Retinal pigment epithelial cell (primary cell): ENCODE measurements around the gene EIF2D.

Experiments
- DNase-seq: peaks from one replicate; pipeline ENCODE4 v3.0.0-alpha.2; 2010; ENCODE audit warnings: low read depth
- H3K4me3 ChIP-seq: 2 replicates; pipeline ENCODE4 v1.5.1; 2011; ENCODE audit warnings: mild to moderate bottlenecking, low read length, control low read depth, moderate library complexity
- TF ChIP-seq, protein P1 (sequence below): conservative IDR thresholded peaks from 2 replicates; pipeline ENCODE4 v1.5.1; 2011; ENCODE audit warnings: low read depth, low read length, control low read depth, inconsistent platforms

EIF2D gene

DNA sequence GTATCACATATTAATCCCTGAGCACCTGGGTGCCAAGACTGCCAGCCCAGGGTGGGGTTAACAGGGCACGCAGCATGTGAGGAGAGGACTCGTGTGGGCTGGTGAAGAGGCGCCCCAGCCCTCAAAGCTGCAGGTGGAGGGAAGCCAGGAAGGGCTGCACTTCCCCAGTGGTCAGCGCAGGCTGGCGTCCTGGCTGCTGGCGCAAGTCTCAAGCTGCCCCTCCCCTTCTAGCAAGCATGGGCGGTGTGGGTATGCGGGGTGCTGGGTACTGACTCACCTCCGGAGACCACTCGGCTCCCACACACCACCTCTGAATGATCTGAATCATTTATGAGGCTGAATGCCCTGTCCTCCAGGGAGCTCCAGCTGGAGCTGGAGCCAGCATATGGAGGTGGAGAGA lies 44.0 kb downstream of the EIF2D start:
- no peak overlapping the region for H3K4me3 ChIP-seq
- TF ChIP-seq, protein P1, sequence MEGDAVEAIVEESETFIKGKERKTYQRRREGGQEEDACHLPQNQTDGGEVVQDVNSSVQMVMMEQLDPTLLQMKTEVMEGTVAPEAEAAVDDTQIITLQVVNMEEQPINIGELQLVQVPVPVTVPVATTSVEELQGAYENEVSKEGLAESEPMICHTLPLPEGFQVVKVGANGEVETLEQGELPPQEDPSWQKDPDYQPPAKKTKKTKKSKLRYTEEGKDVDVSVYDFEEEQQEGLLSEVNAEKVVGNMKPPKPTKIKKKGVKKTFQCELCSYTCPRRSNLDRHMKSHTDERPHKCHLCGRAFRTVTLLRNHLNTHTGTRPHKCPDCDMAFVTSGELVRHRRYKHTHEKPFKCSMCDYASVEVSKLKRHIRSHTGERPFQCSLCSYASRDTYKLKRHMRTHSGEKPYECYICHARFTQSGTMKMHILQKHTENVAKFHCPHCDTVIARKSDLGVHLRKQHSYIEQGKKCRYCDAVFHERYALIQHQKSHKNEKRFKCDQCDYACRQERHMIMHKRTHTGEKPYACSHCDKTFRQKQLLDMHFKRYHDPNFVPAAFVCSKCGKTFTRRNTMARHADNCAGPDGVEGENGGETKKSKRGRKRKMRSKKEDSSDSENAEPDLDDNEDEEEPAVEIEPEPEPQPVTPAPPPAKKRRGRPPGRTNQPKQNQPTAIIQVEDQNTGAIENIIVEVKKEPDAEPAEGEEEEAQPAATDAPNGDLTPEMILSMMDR = no peak
- no peak for DNase-seq

DNA sequence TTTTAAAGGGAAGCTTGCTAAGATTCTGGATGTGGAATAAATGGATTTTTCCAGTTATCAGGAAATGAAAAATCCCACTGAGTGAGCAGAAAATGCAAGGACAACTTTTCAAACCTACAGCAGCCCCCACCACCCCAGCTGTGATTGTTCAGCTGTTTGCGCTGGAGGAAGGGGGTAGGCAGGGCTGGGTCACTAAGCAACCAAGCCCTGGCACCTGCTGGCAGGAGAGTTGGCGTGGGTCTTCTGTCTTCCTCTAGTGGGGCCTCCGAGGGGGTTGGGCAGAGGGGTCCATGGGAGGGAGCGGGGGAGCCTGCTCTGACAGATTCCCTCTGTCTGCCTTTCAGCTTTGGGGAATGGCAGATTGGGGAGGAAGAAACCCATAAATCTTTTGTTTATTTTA lies 45.3 kb downstream of the EIF2D start:
- DNase-seq = no peak
- TF ChIP-seq, protein P1 = no peak
- H3K4me3 ChIP-seq = no peak overlapping the region

- H3K4me3 ChIP-seq = no peak overlapping the region
- DNase-seq = no peak
- TF ChIP-seq, protein P1 = no peak
Observed at GRCh38 chr1:206565995-206566394, 46.3 kb downstream of the EIF2D start.

GRCh38 chr1:206563367-206564207 lies 48.7 kb downstream of the EIF2D start:
- DNase-seq = no peak

DNA sequence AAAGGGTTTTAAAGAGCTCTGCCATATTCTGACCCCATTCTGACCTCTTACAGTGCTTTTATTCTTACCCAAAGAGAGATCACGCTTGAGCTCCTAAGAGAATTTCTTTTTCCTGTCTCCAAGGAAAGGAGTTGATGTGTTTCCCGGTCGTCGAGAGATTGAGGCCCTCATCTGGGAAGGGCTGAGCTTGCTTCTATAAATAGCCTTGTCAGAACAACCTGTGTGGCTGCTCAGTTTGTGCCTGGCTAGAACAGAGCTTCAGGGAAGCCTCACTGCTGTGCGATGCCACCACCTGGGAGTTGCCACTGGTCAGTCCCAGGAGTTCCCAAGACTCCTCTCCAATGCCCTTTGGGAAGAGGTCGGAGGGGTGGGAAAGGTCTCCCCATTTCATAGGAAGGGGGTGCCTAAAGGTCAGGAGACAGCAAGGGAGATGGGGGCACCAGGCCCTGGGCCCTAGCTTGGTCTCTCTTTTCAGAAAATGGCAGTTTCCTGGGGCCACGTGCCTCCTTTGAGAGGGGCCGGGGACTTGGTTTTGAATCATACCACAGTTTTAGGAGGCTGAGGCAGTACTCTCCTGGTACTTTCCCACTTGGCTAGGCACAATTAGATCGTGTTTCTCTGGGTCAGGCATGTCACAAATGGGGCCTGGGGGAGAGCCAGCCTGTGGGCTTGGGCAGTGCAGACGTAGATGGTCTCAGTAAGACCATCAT lies 52.1 kb downstream of the EIF2D start:
- TF ChIP-seq, protein P1 = no peak
- DNase-seq = peak; percentile 35
- no peak overlapping the region for H3K4me3 ChIP-seq

More at GRCh38 chr1:206563367-206564207, 48.7 kb downstream of the EIF2D start:
- no peak overlapping the region for H3K4me3 ChIP-seq
- TF ChIP-seq, protein P1 = no peak

GRCh38 chr1:206559672-206559995 lies 52.6 kb downstream of the EIF2D start:
- H3K4me3 ChIP-seq = no peak overlapping the region
- TF ChIP-seq, protein P1 = no peak

More at GRCh38 chr1:206559672-206559995, 52.6 kb downstream of the EIF2D start:
- no peak for DNase-seq
